GM12873 (cell line): Measurements from ENCODE around the gene ZNF264.

Experiments used
- CTCF ChIP-seq: IDR thresholded peaks from 2 replicates; pipeline ENCODE4 v1.5.1; 2012; ENCODE audit warnings: low read depth, mild to moderate bottlenecking, moderate library complexity, low read length, control low read depth; ENCODE audit not compliant: insufficient read depth; ENCODE audit errors: missing control alignments

ZNF264 gene

GRCh38 chr19:57271280-57271679, 80.0 kb downstream of the ZNF264 start:
- no peak for TF ChIP-seq CTCF
